ENCODE data around the gene CREG1.

DNA sequence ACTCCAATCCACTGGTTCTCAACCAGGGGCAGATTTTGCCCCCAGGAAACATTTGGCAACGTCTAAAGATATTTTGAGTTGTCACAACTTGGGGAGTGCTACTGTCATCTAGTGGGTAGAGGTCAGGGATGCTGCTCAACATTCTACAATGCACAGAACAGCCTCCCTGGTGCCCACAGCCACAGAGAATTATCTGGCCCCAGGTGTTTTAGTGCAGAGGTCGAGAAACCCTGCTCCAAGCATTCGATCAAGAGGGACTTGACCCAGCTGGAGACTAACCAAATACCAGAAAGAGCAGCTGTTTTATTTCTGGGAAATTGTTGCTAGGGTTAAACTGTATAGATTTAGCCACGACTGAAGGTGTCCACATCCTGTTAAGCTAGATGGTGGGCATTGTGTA, 54.5 kb downstream of the CREG1 start:
- TF ChIP-seq, protein P1, sequence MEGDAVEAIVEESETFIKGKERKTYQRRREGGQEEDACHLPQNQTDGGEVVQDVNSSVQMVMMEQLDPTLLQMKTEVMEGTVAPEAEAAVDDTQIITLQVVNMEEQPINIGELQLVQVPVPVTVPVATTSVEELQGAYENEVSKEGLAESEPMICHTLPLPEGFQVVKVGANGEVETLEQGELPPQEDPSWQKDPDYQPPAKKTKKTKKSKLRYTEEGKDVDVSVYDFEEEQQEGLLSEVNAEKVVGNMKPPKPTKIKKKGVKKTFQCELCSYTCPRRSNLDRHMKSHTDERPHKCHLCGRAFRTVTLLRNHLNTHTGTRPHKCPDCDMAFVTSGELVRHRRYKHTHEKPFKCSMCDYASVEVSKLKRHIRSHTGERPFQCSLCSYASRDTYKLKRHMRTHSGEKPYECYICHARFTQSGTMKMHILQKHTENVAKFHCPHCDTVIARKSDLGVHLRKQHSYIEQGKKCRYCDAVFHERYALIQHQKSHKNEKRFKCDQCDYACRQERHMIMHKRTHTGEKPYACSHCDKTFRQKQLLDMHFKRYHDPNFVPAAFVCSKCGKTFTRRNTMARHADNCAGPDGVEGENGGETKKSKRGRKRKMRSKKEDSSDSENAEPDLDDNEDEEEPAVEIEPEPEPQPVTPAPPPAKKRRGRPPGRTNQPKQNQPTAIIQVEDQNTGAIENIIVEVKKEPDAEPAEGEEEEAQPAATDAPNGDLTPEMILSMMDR (IDR thresholded peaks at IDR 0.05; ENCODE audit: low read depth, low read length, missing input control), result no peak
- TF ChIP-seq TAF1 (conservative IDR thresholded peaks at IDR 0.05), result no peak
- TF ChIP-seq YY1 (IDR thresholded peaks at IDR 0.05), result no peak
- TF ChIP-seq, protein P2, sequence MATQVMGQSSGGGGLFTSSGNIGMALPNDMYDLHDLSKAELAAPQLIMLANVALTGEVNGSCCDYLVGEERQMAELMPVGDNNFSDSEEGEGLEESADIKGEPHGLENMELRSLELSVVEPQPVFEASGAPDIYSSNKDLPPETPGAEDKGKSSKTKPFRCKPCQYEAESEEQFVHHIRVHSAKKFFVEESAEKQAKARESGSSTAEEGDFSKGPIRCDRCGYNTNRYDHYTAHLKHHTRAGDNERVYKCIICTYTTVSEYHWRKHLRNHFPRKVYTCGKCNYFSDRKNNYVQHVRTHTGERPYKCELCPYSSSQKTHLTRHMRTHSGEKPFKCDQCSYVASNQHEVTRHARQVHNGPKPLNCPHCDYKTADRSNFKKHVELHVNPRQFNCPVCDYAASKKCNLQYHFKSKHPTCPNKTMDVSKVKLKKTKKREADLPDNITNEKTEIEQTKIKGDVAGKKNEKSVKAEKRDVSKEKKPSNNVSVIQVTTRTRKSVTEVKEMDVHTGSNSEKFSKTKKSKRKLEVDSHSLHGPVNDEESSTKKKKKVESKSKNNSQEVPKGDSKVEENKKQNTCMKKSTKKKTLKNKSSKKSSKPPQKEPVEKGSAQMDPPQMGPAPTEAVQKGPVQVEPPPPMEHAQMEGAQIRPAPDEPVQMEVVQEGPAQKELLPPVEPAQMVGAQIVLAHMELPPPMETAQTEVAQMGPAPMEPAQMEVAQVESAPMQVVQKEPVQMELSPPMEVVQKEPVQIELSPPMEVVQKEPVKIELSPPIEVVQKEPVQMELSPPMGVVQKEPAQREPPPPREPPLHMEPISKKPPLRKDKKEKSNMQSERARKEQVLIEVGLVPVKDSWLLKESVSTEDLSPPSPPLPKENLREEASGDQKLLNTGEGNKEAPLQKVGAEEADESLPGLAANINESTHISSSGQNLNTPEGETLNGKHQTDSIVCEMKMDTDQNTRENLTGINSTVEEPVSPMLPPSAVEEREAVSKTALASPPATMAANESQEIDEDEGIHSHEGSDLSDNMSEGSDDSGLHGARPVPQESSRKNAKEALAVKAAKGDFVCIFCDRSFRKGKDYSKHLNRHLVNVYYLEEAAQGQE (IDR thresholded peaks at IDR 0.05), result no peak
- TF ChIP-seq, protein P3, sequence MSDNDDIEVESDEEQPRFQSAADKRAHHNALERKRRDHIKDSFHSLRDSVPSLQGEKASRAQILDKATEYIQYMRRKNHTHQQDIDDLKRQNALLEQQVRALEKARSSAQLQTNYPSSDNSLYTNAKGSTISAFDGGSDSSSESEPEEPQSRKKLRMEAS (IDR thresholded peaks at IDR 0.05), result no peak
- TF ChIP-seq JUND (IDR thresholded peaks at IDR 0.05), result no peak
- no peak for TF ChIP-seq RXRA (IDR thresholded peaks at IDR 0.05)
- no peak for TF ChIP-seq RAD21 (IDR thresholded peaks at IDR 0.05)
- TF ChIP-seq HNF4G (IDR thresholded peaks at IDR 0.05), result no peak
- no peak for TF ChIP-seq GABPA (IDR thresholded peaks at IDR 0.05 in 1 of 2, conservative IDR thresholded peaks at IDR 0.05 in 1 of 2)
- TF ChIP-seq SP1 (IDR thresholded peaks at IDR 0.05), result no peak
- TF ChIP-seq, protein P4, sequence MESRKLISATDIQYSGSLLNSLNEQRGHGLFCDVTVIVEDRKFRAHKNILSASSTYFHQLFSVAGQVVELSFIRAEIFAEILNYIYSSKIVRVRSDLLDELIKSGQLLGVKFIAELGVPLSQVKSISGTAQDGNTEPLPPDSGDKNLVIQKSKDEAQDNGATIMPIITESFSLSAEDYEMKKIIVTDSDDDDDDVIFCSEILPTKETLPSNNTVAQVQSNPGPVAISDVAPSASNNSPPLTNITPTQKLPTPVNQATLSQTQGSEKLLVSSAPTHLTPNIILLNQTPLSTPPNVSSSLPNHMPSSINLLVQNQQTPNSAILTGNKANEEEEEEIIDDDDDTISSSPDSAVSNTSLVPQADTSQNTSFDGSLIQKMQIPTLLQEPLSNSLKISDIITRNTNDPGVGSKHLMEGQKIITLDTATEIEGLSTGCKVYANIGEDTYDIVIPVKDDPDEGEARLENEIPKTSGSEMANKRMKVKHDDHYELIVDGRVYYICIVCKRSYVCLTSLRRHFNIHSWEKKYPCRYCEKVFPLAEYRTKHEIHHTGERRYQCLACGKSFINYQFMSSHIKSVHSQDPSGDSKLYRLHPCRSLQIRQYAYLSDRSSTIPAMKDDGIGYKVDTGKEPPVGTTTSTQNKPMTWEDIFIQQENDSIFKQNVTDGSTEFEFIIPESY (IDR thresholded peaks at IDR 0.05), result no peak
- no peak for TF ChIP-seq FOXA1 (IDR thresholded peaks at IDR 0.05)
- no peak for TF ChIP-seq EGR1 (IDR thresholded peaks at IDR 0.05; ENCODE audit: low read depth in 2 of 2)

All from liver (tissue), 3 donors.